ENCODE results near the gene NACC1.

The NACC1 gene

DNA sequence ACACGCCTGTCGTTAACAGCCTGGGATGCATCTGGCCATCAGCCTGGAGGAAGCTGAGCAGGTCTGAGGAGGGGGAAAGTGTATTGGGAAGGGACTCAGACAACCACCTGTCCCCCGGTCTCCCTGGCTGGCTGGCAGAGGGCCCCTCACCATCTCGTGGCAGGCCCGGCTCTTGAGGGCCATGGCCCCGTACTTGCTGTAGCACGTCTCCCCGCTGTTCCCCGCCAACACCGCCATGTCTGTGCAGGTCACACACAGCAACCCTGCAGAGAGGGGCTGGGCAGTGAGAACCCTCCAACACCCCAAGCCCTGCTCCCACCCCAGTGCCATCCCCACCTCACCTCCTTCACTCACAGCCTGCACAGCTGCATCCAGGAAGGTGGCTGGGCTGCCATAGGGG, 5.5 kb upstream of the NACC1 start:
- TF ChIP-seq, protein P1, sequence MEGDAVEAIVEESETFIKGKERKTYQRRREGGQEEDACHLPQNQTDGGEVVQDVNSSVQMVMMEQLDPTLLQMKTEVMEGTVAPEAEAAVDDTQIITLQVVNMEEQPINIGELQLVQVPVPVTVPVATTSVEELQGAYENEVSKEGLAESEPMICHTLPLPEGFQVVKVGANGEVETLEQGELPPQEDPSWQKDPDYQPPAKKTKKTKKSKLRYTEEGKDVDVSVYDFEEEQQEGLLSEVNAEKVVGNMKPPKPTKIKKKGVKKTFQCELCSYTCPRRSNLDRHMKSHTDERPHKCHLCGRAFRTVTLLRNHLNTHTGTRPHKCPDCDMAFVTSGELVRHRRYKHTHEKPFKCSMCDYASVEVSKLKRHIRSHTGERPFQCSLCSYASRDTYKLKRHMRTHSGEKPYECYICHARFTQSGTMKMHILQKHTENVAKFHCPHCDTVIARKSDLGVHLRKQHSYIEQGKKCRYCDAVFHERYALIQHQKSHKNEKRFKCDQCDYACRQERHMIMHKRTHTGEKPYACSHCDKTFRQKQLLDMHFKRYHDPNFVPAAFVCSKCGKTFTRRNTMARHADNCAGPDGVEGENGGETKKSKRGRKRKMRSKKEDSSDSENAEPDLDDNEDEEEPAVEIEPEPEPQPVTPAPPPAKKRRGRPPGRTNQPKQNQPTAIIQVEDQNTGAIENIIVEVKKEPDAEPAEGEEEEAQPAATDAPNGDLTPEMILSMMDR (conservative IDR thresholded peaks at IDR 0.05; ENCODE audit: low read length): no peak
- no peak for TF ChIP-seq EZH2phosphoT487 (IDR thresholded peaks at IDR 0.05; ENCODE audit: borderline replicate concordance)
- H3K4me1 ChIP-seq (ENCODE audit: insufficient read depth, low read length, poor library complexity, severe bottlenecking): peaks cover 17% of the 10 kb centered on the region
- H3K9me3 ChIP-seq (ENCODE audit: insufficient read depth, low read depth, low read length): no peaks in the 10 kb centered on the region
- H3K4me3 ChIP-seq (ENCODE audit: low read length, poor library complexity, severe bottlenecking): no peak overlapping the region
- no peaks in the 10 kb centered on the region; the same call in 1 of the 2 replicates for H3K36me3 ChIP-seq (ENCODE audit: insufficient read depth, low read length)
- H3K4me2 ChIP-seq (ENCODE audit: low read depth, low read length, poor library complexity, severe bottlenecking): no peak overlapping the region
- no peaks in the 10 kb centered on the region for H3K27me3 ChIP-seq (ENCODE audit: insufficient read depth, low read length, poor library complexity, severe bottlenecking)
- peaks cover 5% of the 10 kb centered on the region for H4K20me1 ChIP-seq (ENCODE audit: insufficient read depth, low read length, poor library complexity, severe bottlenecking)
- H3K79me2 ChIP-seq (ENCODE audit: insufficient read depth, low read length): peaks cover 32% of the 10 kb centered on the region; the same call in 1 of the 2 replicates
- no peaks in the 10 kb centered on the region for H3K9me2 ChIP-seq (replicated peaks; ENCODE audit: low read depth, low read length)
- no peaks in the 10 kb centered on the region for H3F3A ChIP-seq (ENCODE audit: low read depth)
- no peak overlapping the region for H3K9ac ChIP-seq (ENCODE audit: low read depth, low read length, poor library complexity, severe bottlenecking)
- H2AFZ ChIP-seq (ENCODE audit: low read length): no peak overlapping the region

DNA sequence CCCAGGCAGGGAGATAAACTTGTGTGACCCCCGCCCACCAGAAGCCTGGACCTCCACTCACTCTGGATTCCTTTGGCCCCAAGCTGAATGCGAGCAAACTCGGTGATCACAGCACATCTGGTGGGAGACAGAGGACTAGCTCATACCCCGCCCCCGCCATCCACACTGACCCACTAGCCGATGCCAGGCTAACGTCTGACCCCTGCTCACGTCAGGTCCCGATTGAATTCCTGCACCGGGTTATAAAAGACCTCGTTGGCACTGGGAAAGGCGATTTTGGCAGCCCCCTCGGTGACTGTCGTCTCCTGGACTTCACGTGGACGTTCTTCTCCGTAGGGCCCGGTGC, 2.2 kb upstream of the NACC1 start:
- Histone ChIP-seq H2AFZ (ENCODE audit: low read length) (no peak overlapping the region), H3K4me3 (ENCODE audit: low read length, poor library complexity, severe bottlenecking) (peak overlapping the region; percentile 92), H3K9me3 (ENCODE audit: insufficient read depth, low read depth, low read length) (no peaks in the 10 kb centered on the region), H3K36me3 (ENCODE audit: insufficient read depth, low read length) (no peaks in the 10 kb centered on the region), H4K20me1 (ENCODE audit: insufficient read depth, low read length, poor library complexity, severe bottlenecking) (peaks cover 31% of the 10 kb centered on the region), H3K4me2 (ENCODE audit: low read depth, low read length, poor library complexity, severe bottlenecking) (peak overlapping the region; percentile 95), H3K4me1 (ENCODE audit: insufficient read depth, low read length, poor library complexity, severe bottlenecking) (peaks cover 37% of the 10 kb centered on the region), H3K9me2 (replicated peaks; ENCODE audit: low read depth, low read length) (no peaks in the 10 kb centered on the region), H3K79me2 (ENCODE audit: insufficient read depth, low read length) (peaks cover 53% of the 10 kb centered on the region), H3F3A (ENCODE audit: low read depth) (no peaks in the 10 kb centered on the region), H3K27me3 (ENCODE audit: insufficient read depth, low read length, poor library complexity, severe bottlenecking) (no peaks in the 10 kb centered on the region), H3K9ac (ENCODE audit: low read depth, low read length, poor library complexity, severe bottlenecking) (peak overlapping the region; percentile 71)
- no peak for TF ChIP-seq EZH2phosphoT487 (IDR thresholded peaks at IDR 0.05; ENCODE audit: borderline replicate concordance)
- TF ChIP-seq, protein P1 (conservative IDR thresholded peaks at IDR 0.05; ENCODE audit: low read length): no peak

DNA sequence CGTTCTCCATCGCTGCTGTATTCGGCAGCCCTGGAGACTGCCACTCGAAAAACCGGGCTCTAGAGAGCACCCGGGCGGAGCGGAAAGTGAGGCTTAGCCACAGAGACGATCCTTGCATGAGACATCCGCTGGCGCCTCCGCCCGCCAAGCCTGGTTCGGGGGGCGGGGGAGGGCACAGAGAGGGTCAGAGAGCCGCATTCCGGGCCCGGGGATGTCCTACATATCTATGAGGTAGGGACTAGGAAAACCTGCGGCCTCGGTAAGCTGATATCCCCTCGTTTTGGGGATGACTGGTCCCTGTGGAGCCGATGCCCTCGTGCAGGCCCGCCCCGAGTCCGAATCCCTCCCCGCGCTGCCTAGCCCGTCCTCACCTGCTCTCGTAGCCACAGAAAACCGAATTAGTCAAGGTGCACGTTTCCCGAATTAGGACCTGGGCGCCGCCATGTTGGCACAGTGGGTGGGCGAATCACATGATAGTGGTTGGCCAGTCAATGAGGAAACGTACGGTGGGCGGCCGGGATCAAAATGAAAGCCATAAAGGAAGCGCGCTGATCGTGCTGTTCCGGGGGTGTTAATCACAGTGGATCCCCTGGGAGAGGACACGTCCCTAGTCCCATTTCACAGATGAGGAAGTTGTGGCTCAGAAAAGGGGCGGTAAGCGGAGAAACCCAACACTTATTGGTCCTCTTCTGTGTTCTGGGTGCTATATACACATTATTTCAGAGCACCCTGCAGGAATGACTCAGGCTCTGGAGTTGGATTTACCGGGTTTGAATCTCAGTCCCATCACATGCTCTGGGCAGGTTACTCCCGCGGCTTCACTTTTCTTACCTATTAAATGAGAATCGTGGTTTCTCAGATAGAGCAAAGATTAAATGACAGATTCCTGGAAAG, 1.5 kb upstream of the NACC1 start, which contains the start of gene TRMT1:
TSS of gene TRMT1 (minus strand) at position 459 of the 894 bp plus-strand sequence. CDS start at position 118, 341 bp downstream.
- Histone ChIP-seq H3K9me2 (replicated peaks; ENCODE audit: low read depth, low read length) (no peaks in the 10 kb centered on the region), H3K4me2 (ENCODE audit: low read depth, low read length, poor library complexity, severe bottlenecking) (peak within 1 kb of the TSS; percentile 95), H4K20me1 (ENCODE audit: insufficient read depth, low read length, poor library complexity, severe bottlenecking) (peaks cover 36% of the 10 kb centered on the region), H3K9ac (ENCODE audit: low read depth, low read length, poor library complexity, severe bottlenecking) (peak within 1 kb of the TSS; percentile 71), H3K9me3 (ENCODE audit: insufficient read depth, low read depth, low read length) (no peaks in the 10 kb centered on the region), H3K36me3 (ENCODE audit: insufficient read depth, low read length) (no peaks in the 10 kb centered on the region), H3F3A (ENCODE audit: low read depth) (no peaks in the 10 kb centered on the region), H3K4me3 (ENCODE audit: low read length, poor library complexity, severe bottlenecking) (peak within 1 kb of the TSS; percentile 92), H2AFZ (ENCODE audit: low read length) (peak within 1 kb of the TSS; percentile 87), H3K27me3 (ENCODE audit: insufficient read depth, low read length, poor library complexity, severe bottlenecking) (no peaks in the 10 kb centered on the region), H3K79me2 (ENCODE audit: insufficient read depth, low read length) (peaks cover 60% of the 10 kb centered on the region), H3K4me1 (ENCODE audit: insufficient read depth, low read length, poor library complexity, severe bottlenecking) (peaks cover 43% of the 10 kb centered on the region)
- TF ChIP-seq, protein P1 (conservative IDR thresholded peaks at IDR 0.05; ENCODE audit: low read length): no peak
- no peak for TF ChIP-seq EZH2phosphoT487 (IDR thresholded peaks at IDR 0.05; ENCODE audit: borderline replicate concordance)

Data from Loucy (cell line).